Epithelial cell of proximal tubule (primary cell): ENCODE data around the gene ADAMTS13. TPM values are rescaled to one million over a fixed set of nuclear protein-coding genes. Genes with fewer than 3 reads are reported as not detected.

Source experiments
- DNase-seq: peaks from one replicate; pipeline ENCODE4 v3.0.0-alpha.2; 2011; ENCODE audit warnings: low read depth
- H3K4me3 ChIP-seq: 2 replicates; pipeline ENCODE4 v1.5.1; 2011; ENCODE audit warnings: low read depth, mild to moderate bottlenecking, low read length
- CTCF ChIP-seq: conservative IDR thresholded peaks from 2 replicates; pipeline ENCODE4 v1.5.1; 2012; ENCODE audit warnings: low read depth, mild to moderate bottlenecking, low read length
- total RNA-seq: library from RNA; depleted of rRNA; stranded (reverse); fragments of >200 nt; gene quantifications from 2 replicates; pipeline ENCODE4 v1.2.3, GENCODE V29; 2015

ADAMTS13 gene
- total RNA-seq, 1 donor from 2014 or later: 0.75 TPM

- TF ChIP-seq CTCF: no peak
Observed at GRCh38 chr9:133483611-133484010, 61.4 kb downstream of the ADAMTS13 start.

DNA sequence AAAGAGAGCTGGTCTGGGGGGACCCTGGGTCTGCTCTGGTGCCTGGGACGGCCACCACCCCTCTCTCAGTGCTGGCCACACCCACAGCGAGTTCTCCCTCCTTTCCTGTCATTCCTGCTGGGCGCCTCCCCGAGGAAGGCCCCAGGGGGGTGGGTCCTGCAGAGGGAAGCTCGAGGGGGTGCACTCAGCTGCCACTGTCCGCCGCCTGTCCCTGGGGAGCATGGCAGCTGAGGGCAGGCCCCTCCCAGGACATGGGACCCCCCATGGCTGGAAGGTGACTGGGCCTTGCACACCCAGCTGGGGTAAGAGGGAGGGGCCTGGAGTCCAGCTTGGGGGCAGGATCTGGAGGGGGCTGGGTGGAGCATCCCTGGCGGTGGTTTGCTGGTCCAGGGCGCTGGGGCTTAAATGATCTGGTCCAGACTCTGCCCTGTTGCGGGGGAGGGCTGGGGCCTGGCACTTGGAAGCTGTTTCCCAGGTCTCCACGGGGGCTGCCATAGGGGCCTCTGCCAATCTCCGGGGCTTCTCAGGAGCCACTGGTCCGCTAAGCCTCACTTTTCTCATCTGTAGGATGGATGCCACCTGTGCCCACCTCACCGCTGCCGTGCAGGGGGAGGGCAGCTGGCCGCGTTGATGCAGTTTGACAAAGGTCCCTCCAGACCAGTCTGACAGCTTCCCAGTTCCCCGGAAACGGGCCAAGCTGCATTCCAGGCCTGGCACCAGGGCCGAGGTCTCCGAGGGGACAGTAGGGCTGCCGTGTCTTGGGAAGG is 62.7 kb downstream of the ADAMTS13 start:
- no peak for DNase-seq
- H3K4me3 ChIP-seq: no peak overlapping the region
- no peak for TF ChIP-seq CTCF

More at GRCh38 chr9:133483611-133484010, 61.4 kb downstream of the ADAMTS13 start:
- no peak overlapping the region for H3K4me3 ChIP-seq
- DNase-seq: no peak

GRCh38 chr9:133485531-133486260 is 63.5 kb downstream of the ADAMTS13 start:
- TF ChIP-seq CTCF: no peak
- no peak for DNase-seq
- H3K4me3 ChIP-seq: no peak overlapping the region

DNA sequence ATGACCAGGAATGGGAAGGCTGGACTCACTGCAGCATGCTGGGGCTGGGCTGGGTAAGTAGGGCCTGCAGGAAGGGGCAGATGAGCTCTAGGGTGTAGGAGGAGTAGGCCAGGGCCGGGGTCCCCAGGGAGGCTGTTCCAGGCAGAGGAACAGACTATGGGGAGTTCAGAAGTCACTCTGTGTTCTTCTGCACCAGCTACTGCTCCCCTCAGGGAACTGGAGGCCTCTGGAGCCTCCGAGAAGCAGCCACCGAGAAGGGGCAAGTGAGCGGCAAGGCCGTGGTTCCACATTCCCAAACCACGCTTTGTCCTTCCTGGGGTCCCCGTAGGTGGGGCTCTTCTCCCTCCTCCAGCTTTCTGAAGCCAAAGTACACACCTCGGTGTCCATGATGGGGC is 65.2 kb downstream of the ADAMTS13 start:
- DNase-seq: no peak
- H3K4me3 ChIP-seq: no peak overlapping the region
- no peak for TF ChIP-seq CTCF

DNA sequence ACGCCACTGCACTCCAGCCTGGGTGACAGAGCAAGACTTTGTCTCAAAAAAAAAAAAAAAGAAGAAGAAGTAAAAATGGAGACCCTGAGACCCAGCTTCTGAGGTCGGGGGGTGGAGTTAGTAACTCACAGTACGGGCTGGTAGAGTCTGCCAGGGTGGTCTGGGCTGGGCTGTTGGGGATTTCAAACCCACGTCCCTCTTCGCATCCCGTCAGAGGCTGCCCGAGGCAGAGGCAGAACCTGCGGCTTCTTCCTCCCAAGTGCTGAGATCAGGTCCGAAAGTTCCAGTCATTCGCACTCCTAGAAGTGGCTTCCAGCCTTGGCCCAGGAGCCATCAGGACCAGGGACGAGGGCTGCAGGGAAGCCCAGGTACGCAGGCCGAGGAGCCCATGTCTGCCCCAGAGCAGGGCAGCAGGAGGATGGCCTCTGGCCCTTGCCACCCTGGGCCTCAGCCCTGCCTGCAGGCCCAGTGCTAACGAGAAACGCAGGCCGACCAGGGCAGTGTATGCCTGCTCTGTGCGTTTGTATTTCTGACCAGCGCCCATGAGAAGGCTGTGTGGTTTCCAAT is 66.6 kb downstream of the ADAMTS13 start:
- no peak for TF ChIP-seq CTCF
- H3K4me3 ChIP-seq: no peak overlapping the region
- DNase-seq: no peak

GRCh38 chr9:133489253-133490190 is 67.4 kb downstream of the ADAMTS13 start:
- TF ChIP-seq CTCF: no peak
- no peak for DNase-seq
- no peak overlapping the region for H3K4me3 ChIP-seq
